ENCODE data around the gene EPN2.

The EPN2 gene

DNA sequence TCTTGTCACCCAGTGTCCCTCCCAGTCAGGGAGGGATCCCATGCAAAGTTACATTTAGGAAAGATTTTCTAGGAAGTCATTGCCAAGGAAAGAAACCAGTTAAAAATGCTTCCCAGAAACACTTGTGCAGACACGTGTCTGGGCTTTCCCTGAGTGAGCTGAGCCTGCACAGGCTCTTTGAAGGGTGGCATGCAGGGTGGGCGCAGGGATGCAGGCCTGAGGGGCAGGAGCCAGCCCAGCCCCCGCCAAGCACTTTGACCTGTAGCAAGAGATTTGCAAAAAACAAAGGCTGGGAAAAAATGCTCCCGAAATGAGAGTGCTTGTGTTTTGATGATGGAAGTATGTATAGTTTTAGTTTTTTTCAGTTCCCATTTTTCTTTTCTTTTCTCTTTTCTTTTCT is 73.0 kb downstream of the EPN2 start:
- Histone ChIP-seq H3K4me1 (no peaks in the 10 kb centered on the region), H3K9me3 (no peaks in the 10 kb centered on the region), H3K4me3 (ENCODE audit: low read depth, low read length) (no peak overlapping the region), H3K36me3 (no peaks in the 10 kb centered on the region), H3K27me3 (no peaks in the 10 kb centered on the region)
- no peak for DNase-seq
- no peak for TF ChIP-seq CTCF (IDR thresholded peaks at IDR 0.05; ENCODE audit: low read depth, low read length)

GRCh38 chr17:19311016-19311415 is 73.8 kb downstream of the EPN2 start:
- DNase-seq, result no peak
- Histone ChIP-seq H3K9me3 (no peaks in the 10 kb centered on the region), H3K27me3 (no peaks in the 10 kb centered on the region), H3K4me1 (no peaks in the 10 kb centered on the region), H3K4me3 (ENCODE audit: low read depth, low read length) (no peak overlapping the region), H3K36me3 (no peaks in the 10 kb centered on the region)
- TF ChIP-seq CTCF (IDR thresholded peaks at IDR 0.05; ENCODE audit: low read depth, low read length), result no peak

DNA sequence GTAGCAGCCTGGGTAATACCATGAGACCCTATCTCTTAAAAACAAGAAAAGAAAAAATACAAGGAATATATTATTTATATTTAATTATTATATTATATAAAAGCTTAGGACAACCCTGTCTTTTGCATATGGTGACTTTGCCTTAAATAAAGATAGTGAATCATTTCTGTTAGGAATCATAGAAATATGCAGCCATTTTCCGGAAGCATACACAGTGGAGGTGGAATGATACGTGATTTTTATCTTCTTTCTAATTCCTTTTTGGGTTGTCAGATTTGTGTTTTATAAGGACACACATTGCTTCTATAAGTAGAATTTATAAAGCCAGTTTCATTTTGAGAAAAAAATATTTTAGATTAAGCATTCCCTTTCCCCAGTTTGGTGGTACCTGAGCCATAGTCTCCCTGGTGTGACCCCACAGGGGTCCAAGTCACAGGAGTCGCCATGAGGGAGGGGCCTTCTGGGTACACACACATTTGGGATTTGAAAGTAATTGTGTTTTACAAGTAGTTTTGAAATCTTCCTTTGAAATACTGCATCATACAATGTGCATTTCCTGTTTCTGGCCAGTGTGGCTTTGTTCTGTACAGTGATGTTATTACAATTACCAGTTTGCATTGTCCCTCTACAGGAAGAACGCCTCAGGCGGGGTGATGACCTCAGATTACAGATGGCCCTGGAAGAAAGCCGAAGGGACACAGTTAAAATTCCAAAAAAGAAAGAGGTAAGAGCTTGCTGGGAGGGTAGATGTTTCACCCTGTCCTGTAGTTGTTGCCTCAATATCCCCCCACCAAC is 74.5 kb downstream of the EPN2 start:
- no peaks in the 10 kb centered on the region for H3K9me3 ChIP-seq
- no peak overlapping the region for H3K4me3 ChIP-seq (ENCODE audit: low read depth, low read length)
- no peaks in the 10 kb centered on the region for H3K27me3 ChIP-seq
- no peaks in the 10 kb centered on the region for H3K36me3 ChIP-seq
- no peaks in the 10 kb centered on the region for H3K4me1 ChIP-seq
- no peak for DNase-seq
- TF ChIP-seq CTCF (IDR thresholded peaks at IDR 0.05; ENCODE audit: low read depth, low read length), result no peak

DNA sequence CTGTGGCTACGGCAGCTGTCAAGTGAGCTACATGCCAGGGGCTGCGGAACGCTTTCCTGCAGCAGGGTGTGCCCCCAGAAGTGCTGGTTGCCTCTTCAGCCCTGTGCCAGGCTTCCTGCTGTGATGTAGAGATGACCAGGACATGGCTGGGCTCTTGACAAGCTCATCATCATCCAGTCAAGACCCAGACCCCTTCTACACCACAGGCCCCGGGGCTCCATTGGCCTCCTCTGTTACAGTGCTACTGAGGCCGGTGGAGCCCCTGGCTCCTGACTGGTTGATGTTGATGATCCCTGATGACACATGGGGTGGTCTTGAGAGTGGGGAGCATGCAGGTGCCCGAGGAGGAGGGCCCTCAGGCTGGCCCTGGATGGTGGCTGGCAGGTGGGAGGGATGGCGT is 75.2 kb downstream of the EPN2 start:
- Histone ChIP-seq H3K27me3 (no peaks in the 10 kb centered on the region), H3K36me3 (no peaks in the 10 kb centered on the region), H3K4me1 (peaks cover 4% of the 10 kb centered on the region; the same call in 1 of the 2 replicates)

GRCh38 chr17:19313066-19313745 is 76.0 kb downstream of the EPN2 start:
- TF ChIP-seq CTCF (IDR thresholded peaks at IDR 0.05; ENCODE audit: low read depth, low read length), result no peak
- Histone ChIP-seq H3K4me1 (peaks cover 8% of the 10 kb centered on the region), H3K27me3 (no peaks in the 10 kb centered on the region), H3K9me3 (no peaks in the 10 kb centered on the region), H3K36me3 (no peaks in the 10 kb centered on the region), H3K4me3 (ENCODE audit: low read depth, low read length) (no peak overlapping the region)
- DNase-seq, result no peak

More for the DNA sequence above, 75.2 kb downstream of the EPN2 start:
- no peak for TF ChIP-seq CTCF (IDR thresholded peaks at IDR 0.05; ENCODE audit: low read depth, low read length)
- Histone ChIP-seq H3K4me3 (ENCODE audit: low read depth, low read length) (no peak overlapping the region), H3K9me3 (no peaks in the 10 kb centered on the region)
- DNase-seq, result no peak

Measured in BE2C (cell line).